B cell (primary cell): ENCODE measurements around the gene SLC2A5.

Source experiments
- EZH2 ChIP-seq: IDR thresholded peaks from 2 replicates; pipeline ENCODE4 v1.6.1; 2012; ENCODE audit warnings: borderline replicate concordance, low read depth, mild to moderate bottlenecking, moderate library complexity, low read length; ENCODE audit not compliant: insufficient read depth, poor library complexity, severe bottlenecking
- TF ChIP-seq, protein P1 (sequence below): fragments of 200-600 bp; IDR thresholded peaks from one replicate; pipeline ENCODE4 v1.8.0; 2022; ENCODE audit warnings: antibody characterized with exemption, mild to moderate bottlenecking

DNA sequence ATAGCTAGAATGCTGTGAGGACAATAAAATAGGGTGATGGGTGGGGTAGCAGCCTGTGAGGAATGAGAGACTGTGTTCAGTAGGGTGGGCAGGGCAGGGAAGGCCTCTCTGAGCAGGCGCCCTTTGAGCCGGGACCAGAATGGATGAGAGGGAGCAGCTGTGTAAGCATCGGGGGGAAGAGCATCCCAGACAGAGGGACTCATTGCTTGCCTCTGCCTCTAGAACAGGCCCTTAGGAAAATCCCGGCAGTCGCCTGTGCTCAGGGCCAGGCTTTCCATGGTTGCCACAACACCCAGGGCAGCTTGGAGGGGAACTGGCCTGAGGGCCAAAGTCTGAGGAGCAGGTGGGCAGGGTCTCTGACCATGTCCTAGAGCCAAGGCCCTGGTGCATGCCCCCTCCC is 44.0 kb downstream of the SLC2A5 start:
- TF ChIP-seq, protein P1, sequence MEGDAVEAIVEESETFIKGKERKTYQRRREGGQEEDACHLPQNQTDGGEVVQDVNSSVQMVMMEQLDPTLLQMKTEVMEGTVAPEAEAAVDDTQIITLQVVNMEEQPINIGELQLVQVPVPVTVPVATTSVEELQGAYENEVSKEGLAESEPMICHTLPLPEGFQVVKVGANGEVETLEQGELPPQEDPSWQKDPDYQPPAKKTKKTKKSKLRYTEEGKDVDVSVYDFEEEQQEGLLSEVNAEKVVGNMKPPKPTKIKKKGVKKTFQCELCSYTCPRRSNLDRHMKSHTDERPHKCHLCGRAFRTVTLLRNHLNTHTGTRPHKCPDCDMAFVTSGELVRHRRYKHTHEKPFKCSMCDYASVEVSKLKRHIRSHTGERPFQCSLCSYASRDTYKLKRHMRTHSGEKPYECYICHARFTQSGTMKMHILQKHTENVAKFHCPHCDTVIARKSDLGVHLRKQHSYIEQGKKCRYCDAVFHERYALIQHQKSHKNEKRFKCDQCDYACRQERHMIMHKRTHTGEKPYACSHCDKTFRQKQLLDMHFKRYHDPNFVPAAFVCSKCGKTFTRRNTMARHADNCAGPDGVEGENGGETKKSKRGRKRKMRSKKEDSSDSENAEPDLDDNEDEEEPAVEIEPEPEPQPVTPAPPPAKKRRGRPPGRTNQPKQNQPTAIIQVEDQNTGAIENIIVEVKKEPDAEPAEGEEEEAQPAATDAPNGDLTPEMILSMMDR, result no peak
- TF ChIP-seq EZH2, result no peak
